ENCODE data around the gene ZNF48.

Gene ZNF48

DNA sequence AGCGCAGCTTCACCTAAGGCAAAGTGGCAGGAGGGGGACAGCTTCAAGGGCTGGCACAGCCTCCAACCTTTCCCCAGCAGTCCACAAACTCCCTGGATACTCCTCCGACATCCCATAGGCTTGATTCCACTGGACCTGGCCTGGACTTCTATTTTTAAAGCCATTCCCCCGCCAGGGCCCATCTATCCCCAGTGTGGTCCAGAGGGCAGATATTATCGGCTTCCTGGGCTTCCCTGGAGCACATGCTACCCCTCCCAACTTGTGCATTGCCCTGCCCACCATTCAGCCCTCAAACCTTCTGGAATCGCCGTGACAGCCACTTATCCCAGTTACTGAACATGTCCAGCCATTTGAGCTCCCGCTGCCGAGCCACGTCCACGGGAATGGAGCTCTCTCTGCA is 30.0 kb upstream of the ZNF48 start:
- H3K9me3 ChIP-seq (ENCODE audit: insufficient read depth, low read depth, low read length), result no peaks in the 10 kb centered on the region
- no peak overlapping the region for H3K27ac ChIP-seq (ENCODE audit: low read length)
- H3K4me1 ChIP-seq (ENCODE audit: insufficient read depth, low read length), result peaks cover 15% of the 10 kb centered on the region; the same call in 1 of the 2 replicates
- H3K9ac ChIP-seq (ENCODE audit: low read depth, low read length), result no peak overlapping the region; the same call in 1 of the 2 replicates
- H3K36me3 ChIP-seq (ENCODE audit: insufficient read depth, low read depth, low read length), result peaks cover 8% of the 10 kb centered on the region; the same call in 1 of the 2 replicates
- no peak overlapping the region for H3K4me3 ChIP-seq (ENCODE audit: low read length)
- no peaks in the 10 kb centered on the region for H3K27me3 ChIP-seq (ENCODE audit: insufficient read depth, low read length)

DNA sequence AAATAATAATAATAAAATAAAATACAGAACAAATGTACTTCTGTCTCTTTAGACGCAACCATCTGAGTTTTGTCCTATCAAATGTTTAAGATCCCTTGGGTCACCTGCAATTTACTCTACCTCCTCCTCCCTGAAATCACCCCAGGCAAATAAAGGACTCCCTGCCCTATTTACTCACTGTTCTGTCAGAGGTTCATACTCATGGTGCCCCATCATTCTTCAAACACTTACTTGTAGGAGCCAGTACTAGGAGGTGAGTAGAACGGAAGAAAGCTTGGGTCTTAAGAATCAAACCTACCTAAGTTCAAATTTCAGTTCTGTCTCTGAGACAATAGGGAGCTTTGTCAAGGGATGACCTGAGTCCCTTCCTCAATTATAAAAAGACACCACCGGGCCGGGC is 28.7 kb upstream of the ZNF48 start:
- peaks cover 8% of the 10 kb centered on the region; the same call in 1 of the 2 replicates for H3K36me3 ChIP-seq (ENCODE audit: insufficient read depth, low read depth, low read length)
- H3K4me3 ChIP-seq (ENCODE audit: low read length), result no peak overlapping the region
- no peaks in the 10 kb centered on the region for H3K9me3 ChIP-seq (ENCODE audit: insufficient read depth, low read depth, low read length)
- H3K4me1 ChIP-seq (ENCODE audit: insufficient read depth, low read length), result peaks cover 15% of the 10 kb centered on the region; the same call in 1 of the 2 replicates
- no peak overlapping the region for H3K9ac ChIP-seq (ENCODE audit: low read depth, low read length)
- H3K27me3 ChIP-seq (ENCODE audit: insufficient read depth, low read length), result no peaks in the 10 kb centered on the region
- H3K27ac ChIP-seq (ENCODE audit: low read length), result no peak overlapping the region

- H3K36me3 ChIP-seq (ENCODE audit: insufficient read depth, low read depth, low read length), result peaks cover 8% of the 10 kb centered on the region; the same call in 1 of the 2 replicates
- no peaks in the 10 kb centered on the region for H3K9me3 ChIP-seq (ENCODE audit: insufficient read depth, low read depth, low read length)
- H3K27ac ChIP-seq (ENCODE audit: low read length), result no peak overlapping the region
- peak overlapping the region; percentile 75 for H3K4me3 ChIP-seq (ENCODE audit: low read length)
- peaks cover 15% of the 10 kb centered on the region; the same call in 1 of the 2 replicates for H3K4me1 ChIP-seq (ENCODE audit: insufficient read depth, low read length)
- no peaks in the 10 kb centered on the region for H3K27me3 ChIP-seq (ENCODE audit: insufficient read depth, low read length)
- peak overlapping the region; percentile 53; the same call in 1 of the 2 replicates for H3K9ac ChIP-seq (ENCODE audit: low read depth, low read length)
Observed at GRCh38 chr16:30367349-30368009, 27.7 kb upstream of the ZNF48 start.

DNA sequence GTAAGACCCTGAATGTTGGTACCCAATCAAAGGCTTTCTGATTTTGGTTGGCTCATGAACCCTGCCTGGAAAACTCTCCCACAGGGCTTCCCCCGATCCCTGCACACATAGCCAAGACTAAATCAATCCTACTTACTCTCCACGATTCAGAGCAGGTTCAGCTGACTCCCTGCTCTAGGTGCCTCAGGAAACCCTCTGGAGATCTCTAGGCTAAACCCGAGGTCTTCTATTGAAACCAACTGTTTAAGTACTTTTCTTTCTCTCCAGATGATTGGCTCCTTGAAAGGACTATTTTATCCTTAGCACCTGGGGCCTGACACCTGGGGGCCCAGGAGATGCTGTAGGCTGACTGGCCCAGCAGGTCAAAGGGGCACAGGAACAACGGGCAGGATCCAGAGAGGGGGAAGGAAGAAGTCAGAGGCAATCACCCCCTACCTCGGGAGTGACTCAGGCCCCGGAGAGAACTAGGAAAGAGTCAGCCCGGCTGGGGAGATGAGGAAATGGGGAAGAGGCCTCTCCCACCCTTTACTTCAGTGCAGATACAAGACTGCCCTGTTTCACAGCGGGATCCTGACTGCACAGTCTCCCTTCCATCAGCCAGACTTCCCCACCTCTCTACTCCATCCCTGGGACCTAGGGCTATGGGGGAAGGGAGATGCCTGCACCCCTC is 27.0 kb upstream of the ZNF48 start:
- Histone ChIP-seq H3K9me3 (ENCODE audit: insufficient read depth, low read depth, low read length) (no peaks in the 10 kb centered on the region), H3K27me3 (ENCODE audit: insufficient read depth, low read length) (no peaks in the 10 kb centered on the region), H3K9ac (ENCODE audit: low read depth, low read length) (peak overlapping the region; percentile 53; the same call in 1 of the 2 replicates), H3K36me3 (ENCODE audit: insufficient read depth, low read depth, low read length) (peaks cover 8% of the 10 kb centered on the region; the same call in 1 of the 2 replicates), H3K4me3 (ENCODE audit: low read length) (peak overlapping the region; percentile 75), H3K4me1 (ENCODE audit: insufficient read depth, low read length) (peaks cover 15% of the 10 kb centered on the region; the same call in 1 of the 2 replicates), H3K27ac (ENCODE audit: low read length) (no peak overlapping the region)

DNA sequence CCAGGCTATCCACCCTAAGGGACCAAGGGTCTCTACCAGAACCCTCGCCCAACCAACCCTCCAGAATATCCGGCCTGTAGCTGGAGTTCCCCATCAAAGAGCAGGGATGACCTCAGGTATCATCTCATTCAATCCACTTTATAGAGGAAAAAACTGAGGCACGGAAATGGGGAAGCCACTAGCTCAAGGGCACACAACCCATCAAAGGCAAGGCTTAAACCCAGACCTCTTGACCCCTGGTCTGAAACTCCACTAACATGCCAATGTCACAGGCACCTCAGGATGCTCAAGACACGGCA is 26.5 kb upstream of the ZNF48 start:
- Histone ChIP-seq H3K27me3 (ENCODE audit: insufficient read depth, low read length) (no peaks in the 10 kb centered on the region), H3K4me3 (ENCODE audit: low read length) (peak overlapping the region; percentile 75), H3K9ac (ENCODE audit: low read depth, low read length) (peak overlapping the region; percentile 53; the same call in 1 of the 2 replicates), H3K36me3 (ENCODE audit: insufficient read depth, low read depth, low read length) (peaks cover 8% of the 10 kb centered on the region; the same call in 1 of the 2 replicates), H3K27ac (ENCODE audit: low read length) (no peak overlapping the region), H3K9me3 (ENCODE audit: insufficient read depth, low read depth, low read length) (no peaks in the 10 kb centered on the region), H3K4me1 (ENCODE audit: insufficient read depth, low read length) (peaks cover 15% of the 10 kb centered on the region; the same call in 1 of the 2 replicates)

GRCh38 chr16:30369091-30369937 is 25.9 kb upstream of the ZNF48 start:
- Histone ChIP-seq H3K36me3 (ENCODE audit: insufficient read depth, low read depth, low read length) (peaks cover 8% of the 10 kb centered on the region; the same call in 1 of the 2 replicates), H3K4me1 (ENCODE audit: insufficient read depth, low read length) (peaks cover 15% of the 10 kb centered on the region; the same call in 1 of the 2 replicates), H3K4me3 (ENCODE audit: low read length) (peak overlapping the region; percentile 75), H3K9me3 (ENCODE audit: insufficient read depth, low read depth, low read length) (no peaks in the 10 kb centered on the region), H3K9ac (ENCODE audit: low read depth, low read length) (peak overlapping the region; percentile 53; the same call in 1 of the 2 replicates), H3K27me3 (ENCODE audit: insufficient read depth, low read length) (no peaks in the 10 kb centered on the region), H3K27ac (ENCODE audit: low read length) (no peak overlapping the region)

- Histone ChIP-seq H3K36me3 (ENCODE audit: insufficient read depth, low read depth, low read length) (peaks cover 2% of the 10 kb centered on the region; the same call in 1 of the 2 replicates), H3K9ac (ENCODE audit: low read depth, low read length) (peak overlapping the region; percentile 53; the same call in 1 of the 2 replicates), H3K27me3 (ENCODE audit: insufficient read depth, low read length) (no peaks in the 10 kb centered on the region), H3K4me3 (ENCODE audit: low read length) (peak overlapping the region; percentile 75), H3K9me3 (ENCODE audit: insufficient read depth, low read depth, low read length) (no peaks in the 10 kb centered on the region), H3K27ac (ENCODE audit: low read length) (no peak overlapping the region), H3K4me1 (ENCODE audit: insufficient read depth, low read length) (peaks cover 15% of the 10 kb centered on the region; the same call in 1 of the 2 replicates)
Observed at GRCh38 chr16:30369938-30370455, 25.2 kb upstream of the ZNF48 start.

DNA sequence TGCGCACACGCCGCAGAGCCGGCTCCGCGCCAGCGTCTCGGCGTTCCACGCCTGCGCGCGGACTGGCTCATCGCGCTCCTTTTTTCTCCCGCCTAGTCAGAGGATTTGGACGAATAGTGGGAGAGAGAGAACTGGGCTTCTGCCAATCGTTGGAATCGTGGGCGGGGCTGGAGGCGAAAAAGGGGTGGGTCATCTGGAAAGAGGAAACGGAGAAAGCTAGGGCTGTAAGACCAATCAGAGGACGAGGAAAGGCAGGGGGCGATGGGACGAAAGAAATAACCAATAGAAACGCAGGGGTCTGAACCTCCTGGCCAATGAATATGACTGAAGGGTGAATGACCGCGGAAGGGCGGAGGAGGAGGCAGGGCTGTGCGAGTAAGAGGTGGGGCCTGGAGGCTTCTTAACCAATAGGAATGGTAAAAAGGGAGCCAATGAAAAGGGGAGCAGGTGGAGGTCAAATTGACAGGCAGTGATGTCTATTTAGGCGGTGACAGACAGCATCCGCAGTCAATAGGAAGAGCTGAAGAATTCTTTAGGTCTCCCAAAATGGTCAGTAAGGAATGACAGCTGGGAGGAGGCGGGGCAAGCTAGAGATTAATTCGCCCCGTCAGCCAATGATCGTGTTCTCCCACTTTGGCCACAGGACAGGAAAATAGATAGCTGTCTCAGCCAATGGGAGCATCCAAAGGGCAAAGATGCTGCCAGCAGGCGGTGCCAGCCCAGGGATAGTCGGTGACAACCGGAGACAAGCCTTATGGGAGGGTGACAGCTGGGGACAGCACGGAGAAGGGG is 24.6 kb upstream of the ZNF48 start, which contains the start of gene TBC1D10B:
Gene TBC1D10B (minus strand): TSS at position 39 of the 792 bp plus-strand sequence. CDS start 311 bp downstream, outside the sequence.
- Histone ChIP-seq H3K27ac (ENCODE audit: low read length) (no peak within 1 kb of the TSS), H3K9me3 (ENCODE audit: insufficient read depth, low read depth, low read length) (no peaks in the 10 kb centered on the region), H3K36me3 (ENCODE audit: insufficient read depth, low read depth, low read length) (no peaks in the 10 kb centered on the region; the same call in 1 of the 2 replicates), H3K27me3 (ENCODE audit: insufficient read depth, low read length) (no peaks in the 10 kb centered on the region), H3K4me3 (ENCODE audit: low read length) (peak within 1 kb of the TSS; percentile 75), H3K9ac (ENCODE audit: low read depth, low read length) (peak within 1 kb of the TSS; percentile 53; the same call in 1 of the 2 replicates), H3K4me1 (ENCODE audit: insufficient read depth, low read length) (peaks cover 15% of the 10 kb centered on the region; the same call in 1 of the 2 replicates)

DNA sequence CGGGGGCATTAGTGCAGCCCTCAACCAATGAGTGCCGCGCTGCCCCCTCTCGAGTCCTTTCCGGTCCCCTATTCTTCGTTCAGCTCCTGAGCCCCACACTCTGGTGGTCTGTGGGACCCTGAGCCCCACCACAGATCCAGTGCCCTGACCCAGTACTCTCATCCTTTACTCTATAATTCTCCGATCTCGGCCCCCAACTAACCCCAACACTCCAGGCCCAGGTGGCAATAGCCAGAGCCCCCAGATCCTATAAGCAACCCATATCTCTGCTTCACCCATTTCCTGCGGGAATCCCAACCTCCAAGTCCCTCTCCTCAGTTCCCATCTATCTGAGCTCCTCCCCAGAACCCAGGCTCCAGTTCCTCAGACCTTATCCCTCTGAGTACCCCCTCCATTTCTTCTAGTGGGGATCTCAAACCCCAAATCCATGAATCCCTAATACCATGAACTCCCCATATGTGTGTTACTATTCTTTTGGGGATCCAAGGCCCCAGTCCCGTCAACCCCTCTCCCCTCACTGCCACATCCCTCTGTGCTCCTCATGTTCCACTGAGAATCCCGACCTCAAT is 23.9 kb upstream of the ZNF48 start:
- H3K27ac ChIP-seq (ENCODE audit: low read length), result no peak overlapping the region
- H3K4me1 ChIP-seq (ENCODE audit: insufficient read depth, low read length), result peaks cover 15% of the 10 kb centered on the region; the same call in 1 of the 2 replicates
- H3K36me3 ChIP-seq (ENCODE audit: insufficient read depth, low read depth, low read length), result no peaks in the 10 kb centered on the region; the same call in 1 of the 2 replicates
- H3K4me3 ChIP-seq (ENCODE audit: low read length), result peak overlapping the region; percentile 59; the same call in 1 of the 2 replicates
- H3K27me3 ChIP-seq (ENCODE audit: insufficient read depth, low read length), result no peaks in the 10 kb centered on the region
- H3K9ac ChIP-seq (ENCODE audit: low read depth, low read length), result peak overlapping the region; percentile 14; the same call in 1 of the 2 replicates
- no peaks in the 10 kb centered on the region for H3K9me3 ChIP-seq (ENCODE audit: insufficient read depth, low read depth, low read length)

DNA sequence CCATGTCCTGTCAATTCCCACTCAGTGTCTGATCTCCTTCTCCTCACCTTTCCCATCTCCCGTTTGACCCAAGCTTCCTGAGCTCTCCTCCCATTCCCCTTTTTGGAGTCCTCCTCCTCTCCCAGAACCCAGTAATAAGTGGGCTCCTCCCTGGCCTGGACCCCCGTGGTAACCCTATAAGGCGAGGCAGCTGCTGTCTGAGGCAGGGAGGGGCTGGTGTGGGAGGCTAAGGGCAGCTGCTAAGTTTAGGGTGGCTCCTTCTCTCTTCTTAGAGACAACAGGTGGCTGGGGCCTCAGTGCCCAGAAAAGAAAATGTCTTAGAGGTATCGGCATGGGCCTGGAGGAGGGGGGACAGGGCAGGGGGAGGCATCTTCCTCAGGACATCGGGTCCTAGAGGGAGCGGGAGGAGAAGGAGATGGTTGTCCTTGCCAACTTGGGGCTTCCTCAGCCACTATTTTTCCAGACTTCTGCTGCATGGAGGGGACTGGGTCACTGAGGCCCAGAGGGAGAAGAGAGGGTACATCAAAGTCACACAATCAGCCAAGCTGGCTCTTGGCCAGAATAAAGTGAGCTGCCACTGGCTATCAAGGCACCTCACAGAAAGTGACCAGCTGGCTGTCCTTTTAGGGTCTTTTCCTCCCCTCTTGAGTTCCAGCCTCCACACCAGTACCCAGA is 23.0 kb upstream of the ZNF48 start:
- H3K9ac ChIP-seq (ENCODE audit: low read depth, low read length), result no peak overlapping the region
- no peaks in the 10 kb centered on the region for H3K36me3 ChIP-seq (ENCODE audit: insufficient read depth, low read depth, low read length)
- H3K27ac ChIP-seq (ENCODE audit: low read length), result no peak overlapping the region
- H3K4me1 ChIP-seq (ENCODE audit: insufficient read depth, low read length), result peaks cover 17% of the 10 kb centered on the region
- no peaks in the 10 kb centered on the region for H3K9me3 ChIP-seq (ENCODE audit: insufficient read depth, low read depth, low read length)
- no peaks in the 10 kb centered on the region for H3K27me3 ChIP-seq (ENCODE audit: insufficient read depth, low read length)
- no peak overlapping the region for H3K4me3 ChIP-seq (ENCODE audit: low read length)
